Neural progenitor cell (in vitro differentiated cells): ENCODE results near the gene NME4.

Experiments
- CTCF ChIP-seq: fragments of 200-600 bp; sonication (generic); IDR thresholded peaks from 2 replicates; pipeline ENCODE4 v1.5.1; 2017; ENCODE audit warnings: antibody characterized with exemption, mild to moderate bottlenecking
- EZH2phosphoT487 ChIP-seq: fragments of 200-600 bp; sonication (generic); IDR thresholded peaks from 2 replicates; pipeline ENCODE4 v1.6.1; 2017; ENCODE audit warnings: antibody characterized with exemption

- TF ChIP-seq CTCF (no peak), EZH2phosphoT487 (no peak)
These were observed 33.8 kb upstream of the NME4 start for GRCh38 chr16:363110-363765.
